ENCODE data around the gene ACSL4.
"Not testable (repeated sequence)": the region's sequence is repeated elsewhere in the genome, so short reads cannot be mapped to it uniquely, and the experiment has no call there.

The ACSL4 gene

DNA sequence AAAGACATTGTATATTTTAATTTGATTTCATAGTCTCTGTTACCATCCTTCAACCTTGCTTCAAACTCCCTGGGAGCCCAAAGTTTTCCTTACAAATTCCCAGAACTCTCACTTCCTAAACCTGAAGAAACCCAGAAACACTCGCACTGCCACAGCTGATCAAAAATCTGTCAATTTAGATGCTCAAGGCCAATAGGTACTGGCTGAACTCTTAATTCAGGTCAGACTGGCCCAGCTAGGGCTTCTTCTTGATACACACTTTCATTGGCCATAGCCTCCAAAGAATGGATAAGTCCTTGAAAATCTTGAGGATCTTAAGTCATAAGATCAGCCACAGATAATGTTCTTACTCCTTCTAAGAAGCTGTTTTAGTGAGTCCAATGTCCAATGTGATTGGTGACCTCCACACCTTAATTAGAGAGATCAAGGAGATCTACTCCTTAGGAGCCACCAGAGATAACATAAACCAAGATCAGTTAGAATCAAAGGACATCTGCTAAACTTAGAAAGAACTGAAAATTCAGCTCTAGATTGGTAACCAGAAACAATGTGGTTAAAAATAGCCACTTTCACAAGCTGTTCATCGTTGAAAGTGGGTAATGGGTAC, 51.5 kb downstream of the ACSL4 start:
- Histone ChIP-seq H3K4me3 (no peak overlapping the region), H3K4me1 (peaks cover 14% of the 10 kb centered on the region), H3K27me3 (ENCODE audit: low read depth) (no peaks in the 10 kb centered on the region), H3K36me3 (replicated peaks) (peaks cover 13% of the 10 kb centered on the region), H3K9me3 (no peaks in the 10 kb centered on the region)
- in situ Hi-C loops (cut with MboI; ENCODE audit: low sequenced_read_pairs) = no loop called here
- no peak for DNase-seq (ENCODE audit: low spot score in 2 of 2)

DNA sequence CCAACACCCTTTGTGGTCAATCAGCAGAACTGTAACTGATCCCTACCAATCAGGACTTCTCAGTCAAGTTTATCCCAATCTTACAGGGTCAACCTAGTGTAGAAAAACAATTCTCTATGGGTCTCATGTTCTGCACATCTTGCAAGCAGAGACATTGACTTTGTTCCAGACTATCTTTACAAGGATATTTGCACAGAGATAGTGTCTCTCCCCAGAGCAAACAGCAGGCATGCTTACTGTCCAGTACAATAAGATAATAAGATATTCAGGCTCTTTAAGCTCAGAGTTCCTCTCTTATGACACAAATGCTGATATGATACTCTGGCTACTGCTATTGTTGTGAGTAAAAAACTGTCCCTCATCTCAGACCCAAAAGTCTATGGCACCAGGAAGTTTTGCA, 53.2 kb downstream of the ACSL4 start:
- peaks cover 14% of the 10 kb centered on the region for H3K4me1 ChIP-seq
- H3K27me3 ChIP-seq (ENCODE audit: low read depth) = no peaks in the 10 kb centered on the region
- DNase-seq (ENCODE audit: low spot score in 2 of 2) = no peak
- H3K4me3 ChIP-seq = no peak overlapping the region
- in situ Hi-C loops (cut with MboI; ENCODE audit: low sequenced_read_pairs) = no loop called here
- H3K9me3 ChIP-seq = no peaks in the 10 kb centered on the region
- peaks cover 19% of the 10 kb centered on the region for H3K36me3 ChIP-seq (replicated peaks)

DNA sequence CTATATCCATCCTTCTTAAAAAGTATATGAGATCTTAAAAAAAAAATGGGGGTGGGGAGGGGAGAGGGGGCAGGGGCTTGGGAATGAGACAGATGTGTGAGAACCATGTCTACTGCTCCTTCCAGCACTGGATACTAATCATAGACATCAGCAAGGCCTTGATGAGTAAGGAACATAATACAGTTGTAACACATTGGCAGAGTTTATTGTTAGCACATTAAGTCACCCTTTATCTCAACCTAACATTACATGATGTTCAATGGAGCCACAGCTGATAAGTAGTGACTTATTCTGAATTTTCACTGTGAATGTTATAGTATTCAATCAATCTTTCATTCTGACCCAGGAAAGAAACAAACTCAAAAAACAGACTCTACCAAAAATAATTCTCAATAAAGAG, 60.8 kb downstream of the ACSL4 start:
- no peak for DNase-seq (ENCODE audit: low spot score in 2 of 2)
- no peaks in the 10 kb centered on the region for H3K27me3 ChIP-seq (ENCODE audit: low read depth)
- H3K4me3 ChIP-seq = no peak overlapping the region
- no peaks in the 10 kb centered on the region for H3K9me3 ChIP-seq
- in situ Hi-C loops (cut with MboI; ENCODE audit: low sequenced_read_pairs) = no loop called here
- peaks cover 7% of the 10 kb centered on the region for H3K36me3 ChIP-seq (replicated peaks)
- H3K4me1 ChIP-seq = no peaks in the 10 kb centered on the region

DNA sequence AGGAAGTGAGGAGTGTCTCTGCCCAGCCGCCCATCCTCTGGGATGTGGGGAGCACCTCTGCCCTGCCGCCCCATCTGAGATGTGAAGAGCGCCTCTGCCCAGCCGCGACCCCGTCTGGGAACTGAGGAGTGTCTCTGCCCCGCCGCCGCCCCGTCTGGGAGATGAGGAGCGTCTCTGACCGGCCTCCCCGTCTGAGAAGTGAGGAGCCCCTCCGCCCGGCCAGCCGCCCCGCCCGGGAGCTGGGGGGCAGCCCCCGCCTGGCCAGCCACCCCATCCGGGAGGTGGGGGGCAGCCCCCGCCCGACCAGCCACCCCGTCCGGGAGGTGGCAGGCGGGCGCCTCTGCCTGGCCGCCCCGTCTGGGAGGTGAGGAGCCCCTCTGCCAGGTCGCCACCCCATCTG, 61.9 kb downstream of the ACSL4 start:
- H3K4me1 ChIP-seq; H3K36me3 ChIP-seq (replicated peaks); H3K4me3 ChIP-seq; H3K27me3 ChIP-seq (ENCODE audit: low read depth); H3K9me3 ChIP-seq; DNase-seq (ENCODE audit: low spot score in 2 of 2); in situ Hi-C loops (cut with MboI; ENCODE audit: low sequenced_read_pairs): not testable (repeated sequence)

DNA sequence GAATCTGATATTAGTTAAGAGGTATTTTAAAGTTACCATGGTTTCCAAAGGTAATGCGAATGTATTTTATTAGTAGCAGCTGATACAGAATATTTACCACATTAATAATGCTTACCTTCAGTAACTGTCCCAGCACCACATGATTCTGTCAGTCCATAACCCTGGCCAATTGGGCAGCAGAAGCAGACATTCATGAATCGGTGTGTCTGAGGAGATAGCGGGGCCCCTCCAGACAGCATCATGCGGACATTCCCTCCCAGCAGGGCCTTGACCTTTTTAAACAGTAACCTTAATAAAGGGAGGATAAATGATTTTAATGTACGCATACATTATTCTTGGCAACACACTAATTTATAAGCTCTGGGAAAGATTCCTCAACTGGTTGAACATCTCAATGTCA, 65.1 kb downstream of the ACSL4 start:
- Histone ChIP-seq H3K36me3 (replicated peaks) (peaks cover 14% of the 10 kb centered on the region), H3K4me1 (no peaks in the 10 kb centered on the region), H3K4me3 (no peak overlapping the region)

DNA sequence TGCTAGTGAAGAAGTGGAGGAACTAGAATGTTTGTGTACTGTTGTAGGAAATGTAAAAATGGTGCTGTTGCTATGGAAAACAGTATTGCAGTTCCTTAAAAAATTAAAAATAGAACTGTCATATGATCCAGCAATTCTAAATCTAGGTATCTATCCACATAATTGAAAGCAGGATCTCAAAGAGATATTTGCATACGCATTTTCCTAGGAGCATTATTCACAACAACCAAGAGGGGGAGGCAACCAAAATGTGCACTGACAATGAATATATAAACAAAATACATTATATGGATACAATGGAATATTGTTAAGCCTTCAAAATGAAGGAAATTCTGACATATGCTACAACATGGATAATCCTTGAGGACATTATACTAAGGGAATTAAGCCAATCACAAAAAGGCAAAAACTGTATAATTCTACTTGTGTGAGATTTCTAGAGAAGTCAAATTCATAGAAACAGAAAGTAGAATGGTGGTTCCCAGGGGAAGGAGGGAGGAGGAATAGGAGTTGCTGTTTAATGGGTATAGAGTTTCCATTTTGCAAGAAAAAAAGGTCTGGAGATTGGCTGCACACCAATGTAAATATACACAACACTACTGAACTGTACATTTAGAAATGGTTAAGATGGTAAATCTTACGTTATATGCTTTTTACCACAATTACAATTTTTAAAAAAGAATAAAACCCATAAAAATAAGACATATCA, 72.5 kb downstream of the ACSL4 start:
- peaks cover 32% of the 10 kb centered on the region for H3K36me3 ChIP-seq (replicated peaks)
- no peak overlapping the region for H3K4me3 ChIP-seq
- no peak for DNase-seq (ENCODE audit: low spot score in 2 of 2)

More for the DNA sequence above, 65.1 kb downstream of the ACSL4 start:
- no peak for DNase-seq (ENCODE audit: low spot score in 2 of 2)
- Histone ChIP-seq H3K27me3 (ENCODE audit: low read depth) (no peaks in the 10 kb centered on the region), H3K9me3 (no peaks in the 10 kb centered on the region)
- in situ Hi-C loops (cut with MboI; ENCODE audit: low sequenced_read_pairs) = no loop called here

DNA sequence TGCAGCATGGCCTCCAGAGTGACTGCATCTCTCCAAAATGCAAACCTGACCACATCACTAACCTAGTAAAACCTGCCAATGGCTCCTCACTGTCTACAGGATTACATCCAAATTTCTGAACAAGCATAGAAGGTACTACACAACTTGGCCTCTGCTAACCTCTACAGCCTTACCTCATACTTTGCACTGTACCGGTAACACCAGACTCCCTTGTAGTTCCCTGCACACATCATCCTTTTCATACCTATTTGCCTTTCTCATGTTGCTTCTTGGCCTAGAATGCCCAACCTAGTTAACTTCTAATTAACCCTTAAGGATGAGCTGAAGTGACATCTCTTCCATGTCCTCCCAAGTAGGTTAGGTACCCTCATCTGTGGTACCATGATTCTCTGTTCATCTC, 74.7 kb downstream of the ACSL4 start:
- H3K4me1 ChIP-seq = peaks cover 20% of the 10 kb centered on the region
- H3K36me3 ChIP-seq (replicated peaks) = peaks cover 24% of the 10 kb centered on the region
- in situ Hi-C loops (cut with MboI; ENCODE audit: low sequenced_read_pairs) = no loop called here
- DNase-seq (ENCODE audit: low spot score in 2 of 2) = no peak
- H3K27me3 ChIP-seq (ENCODE audit: low read depth) = no peaks in the 10 kb centered on the region
- H3K9me3 ChIP-seq = no peaks in the 10 kb centered on the region
- H3K4me3 ChIP-seq = no peak overlapping the region

More for the DNA sequence above, 72.5 kb downstream of the ACSL4 start:
- in situ Hi-C loops (cut with MboI; ENCODE audit: low sequenced_read_pairs) = no loop called here
- Histone ChIP-seq H3K4me1 (peaks cover 10% of the 10 kb centered on the region), H3K27me3 (ENCODE audit: low read depth) (no peaks in the 10 kb centered on the region), H3K9me3 (no peaks in the 10 kb centered on the region)

DNA sequence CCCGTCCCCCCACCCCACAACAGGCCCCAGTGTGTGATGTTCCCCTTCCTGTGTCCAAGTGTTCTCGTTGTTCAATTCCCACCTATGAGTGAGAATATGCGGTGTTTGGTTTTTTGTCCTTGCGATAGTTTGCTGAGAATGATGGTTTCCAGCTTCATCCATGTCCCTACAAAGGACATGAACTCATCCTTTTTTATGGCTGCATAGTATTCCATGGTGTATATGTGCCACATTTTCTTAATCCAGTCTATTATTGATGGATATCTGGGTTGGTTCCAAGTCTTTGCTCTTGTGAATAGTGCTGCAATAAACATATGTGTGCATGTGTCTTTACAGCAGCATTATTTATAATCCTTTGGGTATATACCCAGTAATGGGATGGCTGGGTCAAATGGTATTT, 75.7 kb downstream of the ACSL4 start:
- H3K36me3 ChIP-seq (replicated peaks) = peaks cover 19% of the 10 kb centered on the region
- DNase-seq (ENCODE audit: low spot score in 2 of 2); H3K4me3 ChIP-seq; H3K27me3 ChIP-seq (ENCODE audit: low read depth); in situ Hi-C loops (cut with MboI; ENCODE audit: low sequenced_read_pairs); H3K9me3 ChIP-seq: not testable (repeated sequence)
- peaks cover 20% of the 10 kb centered on the region for H3K4me1 ChIP-seq

DNA sequence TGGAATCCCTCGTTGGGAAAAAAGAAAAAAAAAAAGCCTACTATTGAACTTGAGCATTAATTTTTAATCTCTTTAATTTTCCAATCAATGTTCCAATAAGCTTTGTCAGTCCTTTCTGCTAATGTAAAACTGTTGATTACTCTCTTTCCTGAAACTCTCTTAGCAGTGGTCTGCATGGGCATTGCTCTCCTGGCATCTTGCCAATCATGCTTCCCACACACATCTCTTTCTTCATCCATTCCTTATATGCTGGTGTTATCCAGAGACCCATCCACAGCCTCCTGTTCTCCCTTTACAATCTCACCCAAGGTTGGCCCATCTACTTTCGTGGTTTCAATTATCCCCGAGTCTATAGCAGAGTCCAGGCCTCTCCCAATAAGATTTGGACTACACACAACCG, 76.3 kb downstream of the ACSL4 start:
- no peak for DNase-seq (ENCODE audit: low spot score in 2 of 2)
- Histone ChIP-seq H3K36me3 (replicated peaks) (peaks cover 18% of the 10 kb centered on the region), H3K4me1 (peaks cover 20% of the 10 kb centered on the region), H3K27me3 (ENCODE audit: low read depth) (no peaks in the 10 kb centered on the region), H3K4me3 (no peak overlapping the region), H3K9me3 (no peaks in the 10 kb centered on the region)
- in situ Hi-C loops (cut with MboI; ENCODE audit: low sequenced_read_pairs) = no loop called here

DNA sequence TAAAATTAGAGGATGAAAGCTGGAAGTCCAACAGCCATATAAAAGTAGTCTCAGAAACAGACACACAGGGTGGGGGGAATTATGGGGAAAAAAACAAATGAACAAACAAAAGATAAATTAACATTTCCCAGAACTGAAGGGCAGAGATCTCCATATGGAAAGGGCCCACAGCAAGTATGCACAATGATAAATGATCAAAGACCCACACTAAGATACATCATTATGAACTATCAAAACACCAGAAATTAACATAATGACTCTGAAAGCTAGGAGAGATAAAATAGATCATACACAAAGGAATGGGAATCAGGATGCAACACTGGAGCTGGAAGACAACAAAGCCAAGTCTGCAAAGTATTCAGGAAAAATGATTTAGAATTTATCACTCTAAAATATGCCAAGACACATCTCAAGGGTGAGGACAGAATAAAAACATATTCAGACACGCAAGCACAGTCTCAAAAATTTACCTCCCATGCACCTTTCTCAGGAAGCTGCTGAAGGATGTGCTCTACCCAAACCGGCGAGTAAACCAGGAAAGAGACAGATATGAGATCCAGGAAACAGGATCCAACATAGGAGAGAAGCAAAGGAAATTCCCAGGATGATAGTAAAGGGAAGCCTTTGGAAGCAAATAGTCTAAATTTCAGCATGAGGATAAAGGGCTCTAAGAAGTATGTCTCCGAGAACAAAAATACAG, 77.4 kb downstream of the ACSL4 start:
- DNase-seq (ENCODE audit: low spot score in 2 of 2) = no peak
- H3K36me3 ChIP-seq (replicated peaks) = peaks cover 18% of the 10 kb centered on the region
- no peaks in the 10 kb centered on the region for H3K27me3 ChIP-seq (ENCODE audit: low read depth)
- no peaks in the 10 kb centered on the region for H3K9me3 ChIP-seq
- in situ Hi-C loops (cut with MboI; ENCODE audit: low sequenced_read_pairs) = no loop called here
- peaks cover 16% of the 10 kb centered on the region for H3K4me1 ChIP-seq
- H3K4me3 ChIP-seq = no peak overlapping the region

DNA sequence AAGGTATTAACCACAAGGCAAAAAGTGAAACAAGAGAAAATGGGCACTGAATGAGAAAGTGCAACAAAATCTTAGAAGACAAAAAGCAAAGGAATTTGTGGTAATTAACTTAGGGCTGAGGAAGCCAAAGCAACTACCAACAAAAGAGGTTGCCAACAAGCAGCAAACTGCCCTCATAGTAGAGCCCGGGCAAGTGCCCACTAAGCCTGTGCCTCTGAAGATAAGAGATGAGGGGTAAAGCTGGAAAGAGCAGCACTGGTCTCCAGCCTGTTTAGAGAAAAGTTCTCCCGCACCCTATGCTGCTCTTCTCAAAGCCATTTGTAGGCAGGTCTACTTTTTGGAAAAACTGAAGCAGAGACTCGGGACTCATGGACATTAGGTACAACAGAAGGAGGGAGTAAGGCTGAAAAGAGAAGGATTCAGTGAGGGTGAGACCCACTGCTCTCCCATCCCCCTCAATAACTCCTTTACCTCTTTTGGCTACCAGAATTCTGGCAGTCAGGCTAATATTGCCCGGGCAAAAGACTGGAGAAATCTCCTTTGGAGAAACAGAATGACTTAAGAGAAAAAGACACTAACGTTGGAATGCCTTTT, 78.4 kb downstream of the ACSL4 start:
- Histone ChIP-seq H3K27me3 (ENCODE audit: low read depth) (no peaks in the 10 kb centered on the region), H3K4me3 (no peak overlapping the region), H3K4me1 (peaks cover 15% of the 10 kb centered on the region), H3K36me3 (replicated peaks) (peaks cover 15% of the 10 kb centered on the region), H3K9me3 (no peaks in the 10 kb centered on the region)
- in situ Hi-C loops (cut with MboI; ENCODE audit: low sequenced_read_pairs) = no loop called here
- no peak for DNase-seq (ENCODE audit: low spot score in 2 of 2)

DNA sequence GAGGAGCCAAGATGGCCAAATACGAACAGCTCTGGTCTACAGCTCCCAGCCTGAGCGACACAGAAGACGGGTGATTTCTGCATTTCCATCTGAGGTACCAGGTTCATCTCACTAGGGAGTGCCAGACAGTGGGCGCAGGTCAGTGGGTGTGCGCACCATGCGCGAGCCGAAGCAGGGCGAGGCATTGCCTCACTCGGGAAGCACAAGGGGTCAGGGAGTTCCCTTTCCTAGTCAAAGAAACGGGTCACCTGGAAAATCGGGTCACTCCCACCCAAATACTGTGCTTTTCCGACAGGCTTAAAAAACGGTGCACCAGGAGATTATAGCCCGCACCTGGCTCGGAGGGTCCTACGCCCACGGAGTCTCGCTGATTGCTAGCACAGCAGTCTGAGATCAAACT, 88.4 kb downstream of the ACSL4 start:
- H3K36me3 ChIP-seq (replicated peaks); H3K9me3 ChIP-seq; H3K4me1 ChIP-seq; in situ Hi-C loops (cut with MboI; ENCODE audit: low sequenced_read_pairs); DNase-seq (ENCODE audit: low spot score in 2 of 2); H3K4me3 ChIP-seq; H3K27me3 ChIP-seq (ENCODE audit: low read depth): not testable (repeated sequence)

DNA sequence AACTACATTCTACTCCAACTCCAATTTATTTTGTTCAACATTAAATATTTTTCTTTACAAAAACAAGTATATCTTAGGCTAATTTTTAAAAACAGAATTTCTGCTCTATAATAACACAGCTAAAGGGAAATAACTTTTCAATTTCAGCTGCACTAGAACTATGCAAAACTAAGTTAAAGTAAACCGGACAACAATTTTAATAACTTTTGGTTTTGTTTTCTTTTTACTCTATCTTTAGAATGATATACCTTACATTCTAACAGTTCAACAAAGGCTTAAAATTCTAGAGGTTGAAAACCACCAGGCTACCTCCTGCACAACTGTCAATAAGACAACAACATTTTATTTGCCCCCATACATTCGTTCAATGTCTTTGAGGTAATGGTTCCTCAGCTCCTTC, 89.4 kb downstream of the ACSL4 start:
- H3K4me3 ChIP-seq = no peak overlapping the region
- H3K36me3 ChIP-seq (replicated peaks) = no peaks in the 10 kb centered on the region
- H3K27me3 ChIP-seq (ENCODE audit: low read depth) = no peaks in the 10 kb centered on the region
- in situ Hi-C loops (cut with MboI; ENCODE audit: low sequenced_read_pairs) = no loop called here
- DNase-seq (ENCODE audit: low spot score in 2 of 2) = no peak
- no peaks in the 10 kb centered on the region for H3K4me1 ChIP-seq
- H3K9me3 ChIP-seq = no peaks in the 10 kb centered on the region

DNA sequence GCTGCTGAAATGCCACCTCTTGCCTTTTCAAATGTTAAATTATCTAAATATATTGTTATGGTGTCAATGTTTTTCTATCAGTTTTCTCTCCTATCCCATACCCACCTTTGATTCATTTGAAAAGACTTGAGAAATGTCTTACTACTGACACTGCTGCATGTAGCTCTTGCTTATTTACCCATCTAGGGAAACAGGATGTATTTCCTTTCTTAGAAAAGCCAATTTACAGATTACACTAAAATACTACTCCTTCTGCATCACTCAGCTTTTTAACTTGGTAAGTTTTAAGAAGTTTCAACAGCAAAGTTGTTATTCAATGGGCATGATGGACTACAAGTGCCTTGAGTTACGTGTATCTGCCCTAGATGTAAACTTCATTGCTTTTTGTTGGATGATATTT, 94.9 kb downstream of the ACSL4 start:
- Histone ChIP-seq H3K36me3 (replicated peaks) (no peaks in the 10 kb centered on the region), H3K9me3 (no peaks in the 10 kb centered on the region), H3K27me3 (ENCODE audit: low read depth) (no peaks in the 10 kb centered on the region), H3K4me3 (no peak overlapping the region), H3K4me1 (no peaks in the 10 kb centered on the region)
- in situ Hi-C loops (cut with MboI; ENCODE audit: low sequenced_read_pairs) = no loop called here
- no peak for DNase-seq (ENCODE audit: low spot score in 2 of 2)

Data from HAP-1 (cell line).